Neural progenitor cell (in vitro differentiated cells): ENCODE measurements around the gene C6orf120. TPM values are rescaled to one million over a fixed set of nuclear protein-coding genes. Genes with fewer than 3 reads are reported as not detected.

Source experiments
- DNase-seq: peaks from one replicate; pipeline ENCODE4 v3.0.0-alpha.2; 2016; ENCODE audit warnings: low spot score
- H2AFZ ChIP-seq: fragments of 200-600 bp; sonication (generic); replicated peaks from 2 replicates; pipeline ENCODE4 v1.6.1; 2016; ENCODE audit warnings: antibody characterized with exemption
- H3F3A ChIP-seq: fragments of 200-600 bp; sonication (generic); 2 replicates; pipeline ENCODE4 v1.6.1; 2016; ENCODE audit warnings: antibody characterized with exemption, low read depth
- H3K27ac ChIP-seq: fragments of 200-600 bp; sonication (generic); 2 replicates; pipeline ENCODE4 v1.5.1; 2016; ENCODE audit warnings: mild to moderate bottlenecking
- H3K27me3 ChIP-seq: fragments of 200-600 bp; sonication (generic); 2 replicates; pipeline ENCODE4 v1.6.1; 2016; ENCODE audit warnings: mild to moderate bottlenecking, moderate library complexity
- H3K36me3 ChIP-seq: fragments of 200-600 bp; sonication (generic); 2 replicates; pipeline ENCODE4 v1.5.1; 2016
- H3K4me1 ChIP-seq: fragments of 200-600 bp; sonication (generic); 2 replicates; pipeline ENCODE4 v1.6.1; 2016; ENCODE audit warnings: mixed run types
- H3K4me2 ChIP-seq: fragments of 200-600 bp; sonication (generic); 2 replicates; pipeline ENCODE4 v1.6.1; 2016
- H3K4me3 ChIP-seq: fragments of 200-600 bp; sonication (generic); 2 replicates; pipeline ENCODE4 v1.5.1; 2016
- H3K79me2 ChIP-seq: fragments of 200-600 bp; sonication (generic); 2 replicates; pipeline ENCODE4 v1.6.1; 2016; ENCODE audit warnings: low read depth
- H3K9ac ChIP-seq: fragments of 200-600 bp; sonication (generic); 2 replicates; pipeline ENCODE4 v1.6.1; 2016
- H3K9me3 ChIP-seq: fragments of 200-600 bp; sonication (generic); 2 replicates; pipeline ENCODE4 v1.5.1; 2016; ENCODE audit warnings: low read depth
- H4K20me1 ChIP-seq: fragments of 200-600 bp; sonication (generic); 2 replicates; pipeline ENCODE4 v1.6.1; 2016; ENCODE audit warnings: low read depth
- H3K27ac Mint-ChIP-seq: 3 replicates; pipeline ENCODE4 v1.8.0; 2021; ENCODE audit warnings: mixed read lengths
- H3K27me3 Mint-ChIP-seq: 2 replicates; pipeline ENCODE4 v1.8.0; 2022; ENCODE audit warnings: low read depth, mild to moderate bottlenecking, inconsistent platforms, moderate library complexity, mixed read lengths; ENCODE audit not compliant: insufficient read depth
- H3K36me3 Mint-ChIP-seq: 3 replicates; pipeline ENCODE4 v1.8.0; 2021; ENCODE audit warnings: mixed read lengths
- H3K4me1 Mint-ChIP-seq: 3 replicates; pipeline ENCODE4 v1.8.0; 2021; ENCODE audit warnings: mixed read lengths
- H3K4me3 Mint-ChIP-seq: 3 replicates; pipeline ENCODE4 v1.8.0; 2021; ENCODE audit warnings: mild to moderate bottlenecking, moderate library complexity, mixed read lengths
- H3K9me3 Mint-ChIP-seq: 3 replicates; pipeline ENCODE4 v1.8.0; 2020; ENCODE audit warnings: mixed read lengths
- EZH2 ChIP-seq: fragments of 200-600 bp; sonication (generic); IDR thresholded peaks from 2 replicates; pipeline ENCODE4 v1.6.1; 2017; ENCODE audit warnings: antibody characterized with exemption, mild to moderate bottlenecking, moderate library complexity
- EZH2phosphoT487 ChIP-seq: fragments of 200-600 bp; sonication (generic); IDR thresholded peaks from 2 replicates; pipeline ENCODE4 v1.6.1; 2017; ENCODE audit warnings: antibody characterized with exemption
- total RNA-seq: library from RNA; depleted of rRNA; stranded (reverse); fragments of >200 nt; gene quantifications from 2 replicates; pipeline ENCODE4 v1.2.3, GENCODE V29; 2015; ENCODE audit warnings: low replicate concordance
- TF ChIP-seq, protein P1 (sequence below): fragments of 200-600 bp; sonication (generic); IDR thresholded peaks from 2 replicates; pipeline ENCODE4 v1.5.1; 2017; ENCODE audit warnings: antibody characterized with exemption, mild to moderate bottlenecking

The C6orf120 gene
- total RNA-seq, 1 donor from 2014 or later: 38.8 TPM

DNA sequence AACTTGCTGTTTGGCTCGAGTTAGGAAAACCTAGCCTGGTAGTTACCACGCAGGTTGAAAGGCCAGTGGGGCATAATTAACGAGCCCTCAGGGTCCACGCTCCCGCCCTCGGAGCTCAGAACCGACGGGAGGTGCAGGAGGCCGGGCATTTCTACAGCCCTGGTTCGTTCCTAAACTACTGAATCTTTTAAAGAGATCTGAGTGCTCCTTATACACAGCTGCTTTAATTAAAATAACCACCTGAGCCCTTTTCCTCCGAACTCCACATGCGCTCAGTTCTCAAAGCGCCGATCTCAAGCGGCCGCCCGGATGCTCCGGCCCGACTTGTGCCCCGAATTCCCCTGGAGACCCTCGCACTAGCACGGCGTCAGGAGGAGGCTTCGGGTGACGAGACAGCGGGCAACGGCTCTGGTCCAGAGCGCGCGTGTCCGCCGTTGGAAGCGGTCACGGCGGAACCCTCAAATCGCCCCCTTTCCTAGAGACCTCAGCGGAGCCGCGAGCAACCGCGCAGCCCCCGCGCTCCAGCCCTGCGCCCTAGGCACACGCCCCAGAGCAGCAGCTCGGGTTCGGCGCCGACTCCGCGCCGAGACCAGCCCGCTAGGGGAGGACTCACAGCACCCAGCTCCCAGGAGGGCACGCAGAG lies 494 bp upstream of the C6orf120 start:
- H3K4me3 ChIP-seq: peak overlapping the region; percentile 85
- Mint-ChIP-seq H3K27ac (peak overlapping the region; percentile 76), H3K4me3 (peak overlapping the region; percentile 94), H3K36me3 (peaks cover 18% of the 10 kb centered on the region), H3K27me3 (peaks cover 2% of the 10 kb centered on the region), H3K9me3 (peaks cover 4% of the 10 kb centered on the region), H3K4me1 (peaks cover 31% of the 10 kb centered on the region)
- H3K9ac ChIP-seq: peak overlapping the region; percentile 89
- H3K27ac ChIP-seq: no peak overlapping the region
- peak overlapping the region; percentile 82 for H2AFZ ChIP-seq
- no peaks in the 10 kb centered on the region for H3K9me3 ChIP-seq
- H3F3A ChIP-seq: no peaks in the 10 kb centered on the region
- H3K4me2 ChIP-seq: peak overlapping the region; percentile 92
- peaks cover 31% of the 10 kb centered on the region for H4K20me1 ChIP-seq
- H3K27me3 ChIP-seq: no peaks in the 10 kb centered on the region
- TF ChIP-seq EZH2 (no peak), EZH2phosphoT487 (no peak)
- TF ChIP-seq, protein P1, sequence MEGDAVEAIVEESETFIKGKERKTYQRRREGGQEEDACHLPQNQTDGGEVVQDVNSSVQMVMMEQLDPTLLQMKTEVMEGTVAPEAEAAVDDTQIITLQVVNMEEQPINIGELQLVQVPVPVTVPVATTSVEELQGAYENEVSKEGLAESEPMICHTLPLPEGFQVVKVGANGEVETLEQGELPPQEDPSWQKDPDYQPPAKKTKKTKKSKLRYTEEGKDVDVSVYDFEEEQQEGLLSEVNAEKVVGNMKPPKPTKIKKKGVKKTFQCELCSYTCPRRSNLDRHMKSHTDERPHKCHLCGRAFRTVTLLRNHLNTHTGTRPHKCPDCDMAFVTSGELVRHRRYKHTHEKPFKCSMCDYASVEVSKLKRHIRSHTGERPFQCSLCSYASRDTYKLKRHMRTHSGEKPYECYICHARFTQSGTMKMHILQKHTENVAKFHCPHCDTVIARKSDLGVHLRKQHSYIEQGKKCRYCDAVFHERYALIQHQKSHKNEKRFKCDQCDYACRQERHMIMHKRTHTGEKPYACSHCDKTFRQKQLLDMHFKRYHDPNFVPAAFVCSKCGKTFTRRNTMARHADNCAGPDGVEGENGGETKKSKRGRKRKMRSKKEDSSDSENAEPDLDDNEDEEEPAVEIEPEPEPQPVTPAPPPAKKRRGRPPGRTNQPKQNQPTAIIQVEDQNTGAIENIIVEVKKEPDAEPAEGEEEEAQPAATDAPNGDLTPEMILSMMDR: no peak
- peaks cover 27% of the 10 kb centered on the region for H3K4me1 ChIP-seq
- H3K36me3 ChIP-seq: no peaks in the 10 kb centered on the region
- H3K79me2 ChIP-seq: peaks cover 90% of the 10 kb centered on the region
- DNase-seq: no peak

DNA sequence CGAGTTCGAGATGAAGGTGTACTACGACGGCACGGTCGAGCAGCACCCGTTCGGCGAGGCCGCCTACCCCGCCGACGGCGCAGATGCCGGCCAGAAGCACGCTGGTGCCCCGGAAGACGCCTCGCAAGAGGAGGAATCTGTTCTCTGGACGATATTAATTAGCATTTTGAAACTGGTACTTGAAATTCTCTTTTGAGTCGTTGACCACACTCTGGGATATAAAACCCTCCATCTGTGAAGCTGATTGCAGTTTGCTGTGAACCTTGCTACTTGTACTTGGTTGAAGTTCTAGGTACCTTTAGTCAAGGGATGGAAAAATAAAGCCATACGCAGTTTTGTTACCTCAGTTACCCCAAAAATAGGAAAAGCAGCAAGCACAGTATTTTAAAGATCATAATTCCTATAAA lies 917 bp downstream of the C6orf120 start:
- H3K4me1 Mint-ChIP-seq: peaks cover 31% of the 10 kb centered on the region

DNA sequence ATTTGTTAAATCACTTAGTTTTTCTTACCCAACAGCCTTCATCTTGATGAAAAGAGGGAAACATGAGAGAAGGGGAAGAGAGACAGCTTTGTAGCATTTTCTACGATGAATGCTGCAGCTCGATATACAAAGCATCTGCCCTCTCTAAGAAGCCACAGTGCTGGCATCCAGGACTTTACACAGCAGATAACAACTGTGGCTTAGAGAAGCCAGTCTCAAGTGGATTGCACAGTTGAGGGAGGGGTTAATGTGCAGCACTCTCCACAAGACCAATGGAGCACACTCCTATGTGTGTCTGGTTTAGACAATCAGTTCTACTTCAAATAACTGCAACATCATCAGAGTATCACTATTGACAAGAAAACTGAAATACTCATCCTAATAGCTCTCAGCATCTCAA lies 5.8 kb downstream of the C6orf120 start:
- Histone ChIP-seq H2AFZ (no peak overlapping the region), H3K4me1 (peaks cover 18% of the 10 kb centered on the region), H3F3A (peaks cover 10% of the 10 kb centered on the region), H3K79me2 (peaks cover 29% of the 10 kb centered on the region), H3K27me3 (no peaks in the 10 kb centered on the region), H3K4me3 (no peak overlapping the region), H3K4me2 (no peak overlapping the region), H3K9me3 (no peaks in the 10 kb centered on the region), H3K36me3 (peaks cover 10% of the 10 kb centered on the region), H3K9ac (no peak overlapping the region), H3K27ac (no peak overlapping the region), H4K20me1 (peaks cover 18% of the 10 kb centered on the region)
- Mint-ChIP-seq H3K4me1 (peaks cover 19% of the 10 kb centered on the region), H3K9me3 (no peaks in the 10 kb centered on the region), H3K36me3 (peaks cover 6% of the 10 kb centered on the region), H3K4me3 (no peak overlapping the region), H3K27me3 (peaks cover 2% of the 10 kb centered on the region), H3K27ac (no peak overlapping the region)
- TF ChIP-seq, protein P1: no peak
- no peak for DNase-seq

More for the DNA sequence above, 917 bp downstream of the C6orf120 start:
- TF ChIP-seq EZH2phosphoT487: no peak
- no peak for TF ChIP-seq EZH2
- H3K4me3 ChIP-seq: peak overlapping the region; percentile 85
- no peaks in the 10 kb centered on the region for H3F3A ChIP-seq
- DNase-seq: no peak
- peak overlapping the region; percentile 72 for H3K27ac ChIP-seq
- H3K79me2 ChIP-seq: peaks cover 76% of the 10 kb centered on the region
- peaks cover 27% of the 10 kb centered on the region for H3K4me1 ChIP-seq
- H3K36me3 Mint-ChIP-seq: peaks cover 13% of the 10 kb centered on the region
- H3K27me3 Mint-ChIP-seq: peaks cover 2% of the 10 kb centered on the region
- H4K20me1 ChIP-seq: peaks cover 31% of the 10 kb centered on the region
- H3K9me3 ChIP-seq: no peaks in the 10 kb centered on the region
- peaks cover 5% of the 10 kb centered on the region for H3K36me3 ChIP-seq
- peak overlapping the region; percentile 89 for H3K9ac ChIP-seq
- H3K27ac Mint-ChIP-seq: peak overlapping the region; percentile 94
- no peaks in the 10 kb centered on the region for H3K27me3 ChIP-seq
- peak overlapping the region; percentile 92 for H3K4me2 ChIP-seq
- H3K4me3 Mint-ChIP-seq: peak overlapping the region; percentile 90
- H3K9me3 Mint-ChIP-seq: peaks cover under 1% of the 10 kb centered on the region
- peak overlapping the region; percentile 82 for H2AFZ ChIP-seq

DNA sequence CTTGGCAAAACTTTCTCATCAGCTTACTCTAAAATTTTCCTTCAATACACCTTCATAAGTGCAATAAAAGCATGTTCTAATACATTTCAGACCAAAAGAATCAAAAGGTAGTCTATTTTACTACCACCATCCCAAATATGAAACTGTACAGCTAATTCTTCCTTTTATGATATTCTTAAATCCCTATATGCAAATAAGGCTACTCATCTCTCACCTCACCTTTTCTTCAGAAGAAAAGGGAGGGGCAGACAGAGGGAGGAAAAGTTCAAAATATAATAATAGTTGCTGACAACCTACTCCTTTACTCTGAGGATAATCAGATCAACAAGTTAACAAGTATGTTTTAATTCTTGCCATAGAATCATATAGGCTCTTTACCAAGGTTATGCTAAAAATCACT lies 7.4 kb downstream of the C6orf120 start:
- Mint-ChIP-seq H3K27me3 (peaks cover 2% of the 10 kb centered on the region), H3K9me3 (no peaks in the 10 kb centered on the region), H3K4me3 (no peak overlapping the region), H3K27ac (no peak overlapping the region), H3K36me3 (peaks cover 7% of the 10 kb centered on the region), H3K4me1 (peaks cover 4% of the 10 kb centered on the region)
- H3K4me3 ChIP-seq: no peak overlapping the region
- H3F3A ChIP-seq: peaks cover 10% of the 10 kb centered on the region
- H2AFZ ChIP-seq: no peak overlapping the region
- no peak overlapping the region for H3K9ac ChIP-seq
- DNase-seq: no peak
- no peak overlapping the region for H3K4me2 ChIP-seq
- H3K79me2 ChIP-seq: peaks cover 14% of the 10 kb centered on the region
- H3K4me1 ChIP-seq: peaks cover 5% of the 10 kb centered on the region
- H3K36me3 ChIP-seq: peaks cover 10% of the 10 kb centered on the region
- TF ChIP-seq, protein P1: no peak
- no peak for TF ChIP-seq EZH2
- no peak for TF ChIP-seq EZH2phosphoT487
- H3K9me3 ChIP-seq: no peaks in the 10 kb centered on the region
- peaks cover 2% of the 10 kb centered on the region for H4K20me1 ChIP-seq
- H3K27me3 ChIP-seq: no peaks in the 10 kb centered on the region
- H3K27ac ChIP-seq: no peak overlapping the region
